ENCODE results near the gene PTPN21. TPM values are rescaled to one million over a fixed set of nuclear protein-coding genes. Genes with fewer than 3 reads are reported as not detected.

PTPN21 gene
- total and polyA plus RNA-seq, 2 of the 13 experiments (the other 11 are each of a cell fraction or from before 2014, with no cell fraction given): 2.0 to 3.7 TPM

DNA sequence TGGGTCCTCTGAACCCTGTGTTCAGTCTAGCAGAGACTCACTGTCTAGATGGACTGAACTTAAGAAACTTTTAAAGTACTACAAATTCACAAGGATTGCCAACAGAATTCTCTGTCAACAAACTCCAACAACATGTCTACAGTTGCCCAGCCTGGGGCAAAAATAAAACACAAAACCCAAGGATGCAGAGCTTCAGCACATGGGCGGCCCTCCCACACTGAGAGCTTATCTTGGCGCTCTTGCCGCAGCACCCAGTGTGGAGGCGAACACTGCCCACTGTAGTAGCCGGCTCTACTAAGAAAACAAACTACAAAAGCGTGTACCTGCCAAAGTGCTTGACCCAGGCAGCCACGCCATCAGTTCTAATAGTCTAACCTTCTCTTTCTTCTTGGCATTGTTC lies 66.7 kb downstream of the PTPN21 start:
- no peak for DNase-seq (ENCODE audit: low spot score)
- BruUV-seq (replicated peaks): no TSS peak
- H2AFZ ChIP-seq (ENCODE audit: low read length): no peak overlapping the region
- no peak overlapping the region for H3K9ac ChIP-seq (ENCODE audit: insufficient read depth, low read depth, low read length)
- no peaks in the 10 kb centered on the region; a peak in 1 of 5 replicates for H3K36me3 ChIP-seq (replicated peaks in 1 of 2; ENCODE audit: control insufficient read depth in 1 of 2, insufficient read depth in 2 of 2, low read length in 2 of 2)
- H3K4me3 ChIP-seq (replicated peaks in 1 of 3; ENCODE audit: insufficient read depth in 1 of 3, low read depth in 2 of 3, low read length in 3 of 3): no peak overlapping the region
- H3K4me1 ChIP-seq (ENCODE audit: insufficient read depth, low read length): no peaks in the 10 kb centered on the region
- H3K9me3 ChIP-seq (ENCODE audit: low read length): no peaks in the 10 kb centered on the region
- POLR2A ChIA-PET: no interaction called here
- no peaks in the 10 kb centered on the region for H3K79me2 ChIP-seq (ENCODE audit: insufficient read depth, low read length)
- intact Hi-C loops (cut with micrococcal nuclease; ENCODE audit: unreplicated experiment) (no loop called here), in situ Hi-C loops (cut with HindIII; ENCODE audit: extremely low pct_ligation_motif_present, low pct_unique_long_range_greater_than_20kb) (loop anchor here (25.0 kb wide), 1 partner anchor 524 kb away; no protein-coding TSS in a partner anchor)
- no peak overlapping the region for H3K27ac ChIP-seq (ENCODE audit: extremely low read length, insufficient read depth, low read length)
- CTCF ChIA-PET (ENCODE audit: low intra/inter-chr PET ratio, low total read pairs): no interaction called here
- no peaks in the 10 kb centered on the region for H4K20me1 ChIP-seq (ENCODE audit: insufficient read depth, low read length)
- WGBS (ENCODE audit: low lambda C conversion rate): over 99% methylated on average over 7 of the region's 7 CpGs
- H3K27me3 ChIP-seq (ENCODE audit: control insufficient read depth in 1 of 2, insufficient read depth in 2 of 2, low read length in 2 of 2): no peaks in the 10 kb centered on the region
- no peak for FAIRE-seq
- no peak for ATAC-seq
- H3K4me2 ChIP-seq (ENCODE audit: low read depth, low read length): no peak overlapping the region
- TF ChIP-seq ZNF251 (CRISPR knock-in tag; IDR thresholded peaks at IDR 0.05) (no peak), ZSCAN29 (CRISPR knock-in tag; conservative IDR thresholded peaks at IDR 0.05) (no peak), KAT7 (CRISPR knock-in tag; IDR thresholded peaks at IDR 0.05; ENCODE audit: borderline replicate concordance) (no peak), ZNF142 (CRISPR knock-in tag; IDR thresholded peaks at IDR 0.05) (no peak), SIN3A (IDR thresholded peaks at IDR 0.05; ENCODE audit: borderline replicate concordance, low read depth, low read length) (no peak), ZNF432 (CRISPR knock-in tag; IDR thresholded peaks at IDR 0.05; ENCODE audit: borderline replicate concordance) (no peak), ZNF260 (CRISPR knock-in tag; IDR thresholded peaks at IDR 0.05; ENCODE audit: borderline replicate concordance, low read depth) (no peak), HMG20A (CRISPR knock-in tag; IDR thresholded peaks at IDR 0.05; ENCODE audit: borderline replicate concordance) (no peak), TSC22D2 (CRISPR knock-in tag; IDR thresholded peaks at IDR 0.05; ENCODE audit: borderline replicate concordance) (no peak), ZNF451 (CRISPR knock-in tag; IDR thresholded peaks at IDR 0.05) (no peak)
